H54 (cell line): ENCODE results near the gene HLA-E.

Experiments
- DNase-seq: peaks from one replicate; pipeline ENCODE4 v3.0.0; 2011; ENCODE audit warnings: low spot score, mixed read lengths; ENCODE audit not compliant: insufficient read length
- FAIRE-seq: peaks from 3 replicates; lab custom pipeline; 2011; peaks lifted over from hg19 to GRCh38; lab: Jason Lieb, UNC
- POLR2A ChIP-seq: IDR thresholded peaks from 2 replicates; pipeline ENCODE4 v1.6.1; 2011; ENCODE audit warnings: low read depth, mild to moderate bottlenecking, low read length

The HLA-E gene

DNA sequence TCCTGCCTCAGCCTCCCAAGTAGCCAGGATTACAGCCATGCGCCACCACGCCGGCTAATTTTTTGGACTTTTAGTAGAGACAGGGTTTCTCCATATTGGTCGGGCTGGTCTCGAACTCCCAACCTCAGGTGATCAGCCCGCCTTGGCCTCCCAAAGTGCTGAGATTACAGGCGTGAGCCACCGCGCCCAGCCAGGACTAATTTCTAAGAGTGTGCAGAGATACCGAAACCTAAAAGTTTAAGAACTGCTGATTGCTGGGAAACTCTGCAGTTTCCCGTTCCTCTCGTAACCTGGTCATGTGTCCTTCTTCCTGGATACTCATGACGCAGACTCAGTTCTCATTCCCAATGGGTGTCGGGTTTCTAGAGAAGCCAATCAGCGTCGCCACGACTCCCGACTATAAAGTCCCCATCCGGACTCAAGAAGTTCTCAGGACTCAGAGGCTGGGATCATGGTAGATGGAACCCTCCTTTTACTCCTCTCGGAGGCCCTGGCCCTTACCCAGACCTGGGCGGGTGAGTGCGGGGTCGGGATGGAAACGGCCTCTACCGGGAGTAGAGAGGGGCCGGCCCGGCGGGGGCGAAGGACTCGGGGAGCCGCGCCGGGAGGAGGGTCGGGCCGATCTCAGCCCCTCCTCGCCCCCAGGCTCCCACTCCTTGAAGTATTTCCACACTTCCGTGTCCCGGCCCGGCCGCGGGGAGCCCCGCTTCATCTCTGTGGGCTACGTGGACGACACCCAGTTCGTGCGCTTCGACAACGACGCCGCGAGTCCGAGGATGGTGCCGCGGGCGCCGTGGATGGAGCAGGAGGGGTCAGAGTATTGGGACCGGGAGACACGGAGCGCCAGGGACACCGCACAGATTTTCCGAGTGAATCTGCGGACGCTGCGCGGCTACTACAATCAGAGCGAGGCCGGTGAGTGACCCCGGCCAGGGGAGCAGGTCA, at the start of gene HLA-E:
HLA-E (plus strand) TSS at position 429 of the 945 bp plus-strand sequence; CDS start at position 452, 23 bp downstream.
- peak; percentile 84 for DNase-seq
- TF ChIP-seq POLR2A, result peak; percentile 78
- FAIRE-seq, result peak; percentile 87

DNA sequence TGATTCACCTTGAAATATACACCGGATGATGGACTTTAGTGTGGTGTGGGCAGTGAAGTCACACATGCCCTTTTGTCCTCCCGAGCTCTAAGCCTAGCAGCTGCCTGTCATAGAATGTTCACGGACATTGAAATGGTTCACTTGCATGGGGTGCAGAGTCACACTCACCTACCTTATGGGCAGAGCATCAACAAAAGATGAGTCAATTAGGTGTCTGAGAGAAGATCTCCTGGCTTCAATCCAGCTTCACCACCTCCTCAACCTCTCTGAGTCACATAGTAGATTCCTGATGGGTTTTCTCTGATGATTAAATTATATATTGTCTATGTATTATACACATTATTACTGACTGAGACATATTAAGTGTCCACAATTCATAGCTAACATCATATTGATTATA, 48.1 kb upstream of the HLA-E start:
- DNase-seq (no peak), FAIRE-seq (no peak)
- TF ChIP-seq POLR2A, result no peak

DNA sequence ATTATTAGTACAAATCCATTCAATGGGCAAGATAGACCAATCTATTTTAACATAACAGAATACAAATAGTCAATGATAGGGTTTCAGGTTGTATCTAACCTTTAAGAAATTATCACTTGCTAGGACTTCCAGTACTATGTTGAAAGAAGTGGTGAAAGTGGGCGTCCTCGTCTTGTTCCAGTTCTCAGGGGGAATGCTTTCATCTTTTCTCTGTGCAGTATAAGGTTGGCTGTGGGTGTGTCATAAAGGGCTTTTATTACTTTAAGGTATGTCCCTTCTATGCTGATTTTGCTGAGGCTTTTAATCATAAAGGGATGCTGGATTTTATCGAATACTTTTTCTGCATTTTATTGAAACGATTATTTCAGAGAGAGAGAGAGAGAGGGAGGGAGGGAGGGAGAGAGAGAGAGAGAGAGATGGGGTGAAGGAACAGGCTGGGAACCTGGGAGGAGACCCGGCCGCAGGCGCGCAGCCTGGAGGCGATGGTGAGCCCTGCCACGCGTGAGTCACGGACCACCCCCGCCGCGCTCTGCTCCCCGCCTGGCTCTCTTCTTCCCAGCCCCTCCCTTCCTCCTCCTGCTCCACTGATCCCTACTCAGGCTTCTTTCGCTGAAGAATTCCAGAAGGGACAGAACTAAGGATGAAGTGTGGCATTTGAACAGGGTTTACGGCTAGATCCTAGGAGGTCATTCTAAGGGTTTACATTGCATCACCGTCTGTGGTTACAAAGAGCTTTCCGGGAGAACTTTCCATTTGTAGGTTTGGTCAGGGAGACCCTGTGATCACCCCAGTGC, 45.5 kb upstream of the HLA-E start:
- no peak for DNase-seq
- TF ChIP-seq POLR2A, result no peak
- FAIRE-seq, result no peak

DNA sequence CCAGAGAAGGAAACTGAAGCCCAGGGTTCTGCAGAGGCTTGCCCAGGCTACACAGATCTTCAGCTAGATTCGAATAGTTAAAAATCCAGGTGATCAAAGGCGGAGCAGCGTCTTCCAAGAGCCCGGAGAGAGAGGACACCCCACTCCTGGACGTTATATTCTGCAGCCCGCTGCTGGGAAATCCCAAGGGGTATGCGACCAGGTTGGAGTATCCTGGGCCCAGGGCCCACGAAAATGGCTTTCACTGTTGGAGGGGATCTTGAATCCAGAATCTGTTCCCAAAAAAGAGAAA, 44.9 kb upstream of the HLA-E start:
- DNase-seq, result no peak
- no peak for FAIRE-seq
- no peak for TF ChIP-seq POLR2A

DNA sequence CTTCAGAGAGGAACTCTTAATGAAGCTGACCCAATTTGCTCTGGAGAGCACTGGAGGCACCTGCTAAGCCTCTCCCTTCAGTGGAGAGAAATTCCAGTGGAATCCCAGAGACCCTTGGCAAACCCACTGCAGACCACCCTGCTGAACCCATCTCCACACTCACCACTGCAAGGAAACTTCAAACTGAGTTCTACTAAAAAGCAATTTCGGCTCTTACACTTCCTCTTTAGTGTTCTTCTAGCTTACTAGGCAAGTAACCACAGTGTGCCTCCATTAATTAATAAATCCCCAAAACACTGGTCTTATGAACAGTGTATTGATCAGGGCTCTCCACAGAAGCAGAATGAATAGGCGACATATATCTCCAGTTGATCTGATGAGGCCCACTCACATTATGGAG, 43.0 kb upstream of the HLA-E start:
- no peak for TF ChIP-seq POLR2A
- no peak for FAIRE-seq
- DNase-seq, result no peak

DNA sequence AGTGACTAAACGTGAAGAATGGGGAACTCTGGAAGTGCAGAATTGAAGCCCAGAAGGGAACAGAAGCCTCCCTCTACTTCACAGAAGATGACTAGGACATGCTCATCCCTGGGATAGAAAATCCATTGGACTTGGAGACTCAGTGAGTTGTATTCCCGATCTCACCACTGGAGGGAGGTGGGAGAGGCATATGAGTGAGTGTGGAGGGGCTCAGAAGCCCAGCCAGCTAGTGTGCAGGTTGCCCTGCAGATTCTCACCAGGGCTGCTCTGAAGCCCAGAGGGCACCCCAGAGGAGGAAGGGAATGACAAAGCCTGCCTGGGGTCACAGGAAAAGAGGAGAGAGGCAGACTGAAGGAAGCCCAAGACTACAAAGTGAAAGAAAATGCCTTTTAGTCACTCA, 42.1 kb upstream of the HLA-E start:
- DNase-seq, result no peak
- no peak for TF ChIP-seq POLR2A
- FAIRE-seq, result no peak

DNA sequence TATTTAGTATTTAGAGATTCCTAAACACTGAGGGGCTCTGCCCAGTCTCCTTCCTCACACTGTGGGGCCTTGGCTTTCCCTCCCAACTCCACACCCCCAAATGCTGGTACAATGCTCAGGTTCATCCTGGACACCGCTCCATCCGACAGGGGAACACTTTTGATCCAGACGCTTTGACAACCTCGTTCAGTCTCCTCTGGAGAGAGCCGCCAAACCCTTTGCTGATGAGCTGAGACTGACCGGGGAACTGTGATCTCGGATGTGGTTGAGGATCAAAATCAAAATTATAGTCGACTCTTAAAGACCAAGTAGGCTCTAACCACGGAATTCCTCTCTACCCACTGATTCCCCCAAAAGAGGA, 38.8 kb upstream of the HLA-E start:
- TF ChIP-seq POLR2A, result no peak
- no peak for FAIRE-seq
- DNase-seq, result no peak

DNA sequence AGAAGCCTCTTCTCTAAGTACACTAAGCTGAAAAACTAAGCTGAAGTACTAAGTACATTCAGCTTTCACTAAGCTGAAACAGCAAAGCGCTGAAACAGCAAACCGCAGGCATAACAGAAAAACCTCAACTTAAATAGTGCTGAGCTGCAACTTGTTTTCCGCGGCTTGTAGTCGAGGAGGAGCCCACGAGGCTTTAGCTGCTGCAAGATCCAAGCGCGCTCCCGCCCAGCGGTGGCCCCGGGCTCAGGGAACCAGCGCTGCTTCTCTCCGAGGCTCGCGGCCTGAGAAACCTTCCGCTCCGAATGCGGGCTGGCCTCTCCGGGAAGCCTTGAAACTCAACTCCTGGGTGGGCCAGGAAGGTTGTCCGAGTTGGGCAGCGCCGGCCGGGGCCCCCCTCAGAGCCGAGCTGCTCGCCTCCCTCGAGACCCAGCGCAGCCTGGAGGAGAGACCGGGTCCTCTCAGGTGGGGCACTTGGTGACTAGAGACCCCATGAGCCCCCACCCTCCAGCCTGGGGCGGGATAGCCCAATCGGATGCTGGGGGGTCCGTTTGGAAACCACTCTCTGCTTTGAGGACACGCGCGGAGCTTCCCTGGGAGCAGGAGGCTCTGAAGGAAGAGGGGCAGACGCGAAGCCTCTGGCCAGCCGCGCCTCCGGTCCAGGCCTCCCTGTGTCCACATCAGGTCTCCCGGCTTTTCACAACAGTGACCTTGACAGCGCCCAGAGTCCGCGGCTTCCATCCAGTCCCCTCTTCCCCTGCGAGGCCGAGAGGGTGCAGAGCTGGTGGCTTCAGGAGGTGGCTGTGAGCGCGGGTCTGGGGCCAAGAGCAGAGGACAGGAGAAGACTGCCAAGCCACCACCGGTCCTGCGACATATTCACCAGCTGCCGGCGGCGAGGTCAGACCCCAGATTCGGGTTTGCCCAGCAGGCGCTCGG, 38.1 kb upstream of the HLA-E start:
- FAIRE-seq, result no peak
- no peak for TF ChIP-seq POLR2A

DNA sequence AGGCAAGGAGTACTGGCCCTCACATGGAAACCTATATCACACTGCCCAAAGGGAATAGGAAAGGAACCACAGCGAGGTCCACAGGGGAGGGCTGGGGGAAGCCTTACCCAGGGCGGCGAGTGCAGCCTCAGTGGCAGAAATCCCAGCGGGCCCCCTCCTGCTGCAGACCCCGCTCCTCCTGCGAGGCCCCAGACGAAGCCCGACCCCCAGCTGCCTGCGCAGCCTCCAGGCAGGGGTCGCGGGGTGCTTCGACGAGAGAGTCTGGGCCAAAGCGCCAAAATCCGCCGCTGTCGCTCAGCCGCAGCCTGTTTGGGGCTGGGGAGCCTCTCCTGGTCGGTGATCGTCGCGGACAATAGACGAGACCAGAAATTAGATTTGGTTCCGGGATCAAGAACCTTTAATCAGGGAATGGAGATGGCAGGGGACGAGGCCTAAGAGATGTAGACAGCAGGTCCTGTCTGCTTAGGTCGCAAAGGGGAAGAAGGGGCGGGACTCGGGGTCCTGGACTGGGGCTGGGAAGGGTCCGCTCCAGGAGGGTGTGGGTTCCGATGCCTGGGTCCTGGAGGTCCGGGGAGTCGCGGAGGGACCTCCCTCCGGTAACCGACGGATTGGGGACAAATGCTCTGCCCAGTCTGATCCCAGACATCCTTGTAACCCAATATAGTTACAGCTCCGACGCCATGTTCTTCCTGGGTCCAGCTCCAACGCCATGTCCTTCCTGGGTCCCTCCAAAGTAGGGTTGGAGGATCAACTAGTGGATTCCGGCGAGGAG, 36.4 kb upstream of the HLA-E start:
- TF ChIP-seq POLR2A, result no peak
- DNase-seq (no peak), FAIRE-seq (no peak)

More for the DNA sequence above, 38.1 kb upstream of the HLA-E start:
- no peak for DNase-seq

DNA sequence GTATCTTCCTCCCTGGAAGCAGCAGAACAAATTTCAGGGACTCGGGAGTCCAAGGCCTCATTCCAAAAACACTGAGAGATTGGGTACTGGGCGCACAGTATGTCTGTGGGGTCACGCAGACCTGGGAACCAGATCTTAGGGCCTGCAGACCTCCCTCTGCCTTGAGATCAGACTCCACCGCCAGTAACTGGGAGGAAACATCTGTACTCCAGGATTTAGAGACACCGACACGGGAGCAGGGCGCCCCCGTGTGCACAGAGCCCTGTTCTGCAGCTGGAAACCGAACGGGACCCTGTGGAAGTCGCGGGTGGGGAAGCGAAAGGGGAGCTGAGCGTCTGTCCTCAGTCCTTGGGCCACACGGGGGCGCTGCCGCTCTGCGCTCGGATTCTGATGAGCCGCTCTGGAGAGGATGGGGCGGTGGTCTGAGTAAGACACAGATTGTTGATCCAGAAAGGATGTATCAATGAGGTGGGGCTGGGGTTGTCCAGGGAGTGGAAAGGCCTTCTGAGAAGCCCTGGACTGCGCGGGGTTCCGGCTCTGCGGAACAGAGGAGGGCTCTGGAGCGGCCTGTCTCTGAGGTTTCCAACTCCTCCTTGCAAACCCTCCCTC, 35.7 kb upstream of the HLA-E start:
- FAIRE-seq (peak; percentile 78), DNase-seq (peak; percentile 93)

DNA sequence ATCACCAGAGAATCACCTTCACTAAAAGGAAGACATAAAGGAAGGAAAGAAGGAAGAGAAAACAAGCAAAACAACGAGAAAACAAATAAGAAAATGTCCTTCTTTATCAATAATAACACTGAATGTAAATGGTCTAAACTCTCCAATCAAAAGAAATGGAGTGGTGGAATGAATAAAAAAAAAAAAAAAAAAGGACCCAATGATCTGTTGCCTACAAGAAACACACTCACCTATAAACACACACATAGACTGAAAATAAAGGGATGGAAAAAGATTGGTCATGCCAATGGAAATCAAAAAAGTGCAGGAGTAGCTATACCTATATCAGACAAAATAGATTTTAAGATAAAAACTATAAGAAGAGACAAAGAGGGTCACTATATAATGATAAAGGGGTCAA, 30.2 kb upstream of the HLA-E start:
- no peak for TF ChIP-seq POLR2A
- FAIRE-seq (no peak), DNase-seq (no peak)

More for the DNA sequence above, 35.7 kb upstream of the HLA-E start:
- TF ChIP-seq POLR2A, result no peak

DNA sequence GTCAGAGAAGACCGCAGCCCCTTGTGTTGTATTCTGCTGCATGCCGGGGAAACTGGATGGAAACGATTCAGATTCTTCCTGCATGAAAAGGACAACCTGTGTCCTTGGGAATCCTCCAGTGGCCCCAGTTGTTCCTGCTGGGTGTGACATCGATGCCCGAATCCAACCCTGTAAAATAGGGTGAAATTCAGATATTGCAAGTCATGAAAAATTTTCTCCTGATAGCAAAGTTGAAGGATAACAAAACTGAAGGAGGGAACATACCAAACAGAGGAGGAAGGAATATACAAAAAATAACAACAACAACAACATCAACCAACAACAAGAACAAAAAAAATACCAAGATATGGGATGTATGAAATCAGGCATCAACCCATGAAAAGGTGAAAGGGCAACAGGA, 28.3 kb upstream of the HLA-E start:
- FAIRE-seq (no peak), DNase-seq (no peak)
- TF ChIP-seq POLR2A, result no peak
